H1 (cell line): Measurements from ENCODE around the gene RPS6KA5. TPM values are rescaled to one million over a fixed set of nuclear protein-coding genes. Genes with fewer than 3 reads are reported as not detected.

ENCODE experiments used
- CTCF ChIA-PET: fragments of 300-600 bp; sonication (Branson Sonifier 250); formaldehyde crosslinking; loops from one replicate; lab custom pipeline; 2021; ENCODE audit not compliant: partially characterized antibody; lab: Charles Lee
- POLR2A ChIA-PET: fragments of 300-600 bp; sonication (Branson Sonifier 250); formaldehyde crosslinking; loops from one replicate; lab custom pipeline; 2021; ENCODE audit warnings: inconsistent platforms; ENCODE audit not compliant: partially characterized antibody; lab: Charles Lee
- DNase-seq, 2 experiments: peaks; one replicate each; pipeline versions ENCODE4 v3.0.0 to v3.0.0-alpha.2; 2010 to 2022; ENCODE audit warnings: low spot score in 2 of 2, low read depth in 1 of 2, mixed read lengths in 1 of 2
- FAIRE-seq: peaks from 2 replicates; lab custom pipeline; 2011; peaks lifted over from hg19 to GRCh38; lab: Jason Lieb, UNC
- H2AFZ ChIP-seq: 2 replicates; pipeline ENCODE4 v1.8.1; 2012; ENCODE audit warnings: low read length, inconsistent platforms
- H2AK5ac ChIP-seq: 2 replicates; pipeline ENCODE4 v1.6.1; 2013; ENCODE audit warnings: low read depth, low read length
- H2BK120ac ChIP-seq: replicated peaks from 2 replicates; pipeline ENCODE3; 2013; ENCODE audit warnings: low read depth, low read length, inconsistent platforms
- H2BK12ac ChIP-seq: 2 replicates; pipeline ENCODE4 v1.6.1; 2013; ENCODE audit warnings: low read depth, low read length
- H2BK15ac ChIP-seq: 2 replicates; pipeline ENCODE4 v1.6.1; 2013; ENCODE audit warnings: low read length
- H2BK20ac ChIP-seq: 2 replicates; pipeline ENCODE4 v1.6.1; 2013; ENCODE audit warnings: low read length
- H2BK5ac ChIP-seq: 2 replicates; pipeline ENCODE4 v1.6.1; 2013; ENCODE audit warnings: low read depth, low read length
- H3K14ac ChIP-seq: 2 replicates; pipeline ENCODE4 v1.6.1; 2013; ENCODE audit warnings: inconsistent platforms; ENCODE audit not compliant: insufficient read length
- H3K18ac ChIP-seq: 2 replicates; pipeline ENCODE4 v1.6.1; 2013; ENCODE audit warnings: low read length; ENCODE audit errors: extremely low read depth
- H3K23ac ChIP-seq: 2 replicates; pipeline ENCODE4 v1.6.1; 2013; ENCODE audit warnings: inconsistent platforms; ENCODE audit not compliant: insufficient read length
- H3K23me2 ChIP-seq: 2 replicates; pipeline ENCODE4 v1.6.1; 2013; ENCODE audit warnings: low read depth, low read length
- H3K27ac ChIP-seq: 2 replicates; pipeline ENCODE4 v1.6.1; 2011; ENCODE audit warnings: low read depth, low read length, inconsistent platforms
- H3K27me3 ChIP-seq, 4 experiments: replicated peaks in 1 of 4; 1 replicate in 1 of 4; 2 replicates in 3 of 4; pipeline versions ENCODE4 v1.6.1 to v1.8.1; 2011 to 2013; ENCODE audit warnings: low read length in 3 of 4, mild to moderate bottlenecking in 3 of 4, inconsistent platforms in 2 of 4, mixed read lengths in 2 of 4, moderate library complexity in 1 of 4; ENCODE audit not compliant: control insufficient read depth in 3 of 4, insufficient read depth in 3 of 4; ENCODE audit errors: extremely low read depth in 1 of 4
- H3K36me3 ChIP-seq, 4 experiments: 2 replicates each; pipeline versions ENCODE4 v1.6.1 to v1.8.1; 2011 to 2013; ENCODE audit warnings: mild to moderate bottlenecking in 4 of 4, low read length in 3 of 4, moderate library complexity in 2 of 4, control low read depth in 1 of 4, inconsistent platforms in 1 of 4; ENCODE audit not compliant: insufficient read depth in 4 of 4, control insufficient read depth in 2 of 4
- H3K4ac ChIP-seq: replicated peaks from 2 replicates; pipeline ENCODE3; 2013; ENCODE audit warnings: low read length, low read depth, mixed read lengths, inconsistent platforms; ENCODE audit not compliant: insufficient read length
- H3K4me1 ChIP-seq, 4 experiments: replicated peaks in 1 of 4; 1 replicate in 1 of 4; 2 replicates in 3 of 4; pipeline versions ENCODE4 v1.6.1 to v1.8.1; 2011 to 2013; ENCODE audit warnings: low read length in 3 of 4, inconsistent platforms in 2 of 4, mixed read lengths in 1 of 4; ENCODE audit not compliant: insufficient read depth in 4 of 4, control insufficient read depth in 3 of 4
- H3K4me2 ChIP-seq, 2 experiments: 2 replicates each; pipeline versions ENCODE4 v1.6.1 to v1.8.1; 2011 to 2013; ENCODE audit warnings: low read depth in 2 of 2, low read length in 2 of 2, control low read depth in 1 of 2, inconsistent platforms in 1 of 2, mild to moderate bottlenecking in 1 of 2; ENCODE audit not compliant: insufficient read depth in 1 of 2
- H3K4me3 ChIP-seq, 4 experiments: fragments of 200-600, 300-600 bp in 1 of 4; sonication (generic), shearing (Covaris generic), sonication (Bioruptor Twin) in 1 of 4; 2 replicates each; pipeline versions ENCODE4 v1.5.1 to v1.8.1; 2011 to 2016; ENCODE audit warnings: low read length in 4 of 4, low read depth in 3 of 4, control low read depth in 2 of 4, inconsistent platforms in 2 of 4, mild to moderate bottlenecking in 2 of 4, mixed read lengths in 1 of 4, moderate library complexity in 1 of 4; ENCODE audit not compliant: insufficient read depth in 2 of 4; ENCODE audit errors: extremely low read depth in 1 of 4
- H3K56ac ChIP-seq: replicated peaks from 2 replicates; pipeline ENCODE3; 2013; ENCODE audit warnings: low read depth, mild to moderate bottlenecking, mixed read lengths, low read length, inconsistent platforms; ENCODE audit not compliant: insufficient read length
- H3K79me1 ChIP-seq: 2 replicates; pipeline ENCODE4 v1.6.1; 2013; ENCODE audit warnings: low read depth, low read length, control low read depth
- H3K79me2 ChIP-seq, 2 experiments: 2 replicates each; pipeline versions ENCODE4 v1.6.1 to v1.8.1; 2012 to 2013; ENCODE audit warnings: low read length in 2 of 2, mild to moderate bottlenecking in 2 of 2, inconsistent platforms in 1 of 2; ENCODE audit not compliant: insufficient read depth in 2 of 2, control insufficient read depth in 1 of 2
- H3K9ac ChIP-seq, 4 experiments: replicated peaks in 1 of 4; 1 replicate in 1 of 4; 2 replicates in 3 of 4; pipeline versions ENCODE4 v1.6.1 to v1.8.1; 2011 to 2013; ENCODE audit warnings: low read depth in 3 of 4, low read length in 3 of 4, control low read depth in 2 of 4, mild to moderate bottlenecking in 2 of 4, moderate library complexity in 2 of 4, inconsistent platforms in 1 of 4; ENCODE audit errors: extremely low read depth in 1 of 4
- H3K9me3 ChIP-seq, 2 experiments: 2 replicates each; pipeline versions ENCODE4 v1.6.1 to v1.8.1; 2012 to 2013; ENCODE audit warnings: mild to moderate bottlenecking in 2 of 2, moderate library complexity in 2 of 2, control low read depth in 1 of 2, inconsistent platforms in 1 of 2, low read depth in 1 of 2, low read length in 1 of 2, mixed read lengths in 1 of 2; ENCODE audit not compliant: insufficient read depth in 2 of 2
- H4K20me1 ChIP-seq, 2 experiments: replicated peaks in 1 of 2; 2 replicates each; pipeline versions ENCODE3 to v1.8.1; 2011 to 2013; ENCODE audit warnings: inconsistent platforms in 2 of 2, low read length in 2 of 2, mild to moderate bottlenecking in 1 of 2; ENCODE audit not compliant: insufficient read depth in 2 of 2, control insufficient read depth in 1 of 2
- H4K5ac ChIP-seq: 2 replicates; pipeline ENCODE4 v1.6.1; 2013; ENCODE audit warnings: low read length, low read depth, mixed read lengths, inconsistent platforms; ENCODE audit not compliant: insufficient read length
- H4K8ac ChIP-seq: 2 replicates; pipeline ENCODE4 v1.8.0; 2013; ENCODE audit warnings: mild to moderate bottlenecking, moderate library complexity, low read length, inconsistent platforms; ENCODE audit not compliant: insufficient read depth; ENCODE audit errors: extremely low read depth
- H4K91ac ChIP-seq: replicated peaks from 2 replicates; pipeline ENCODE3; 2013; ENCODE audit warnings: low read length, mixed read lengths, inconsistent platforms; ENCODE audit not compliant: insufficient read length
- CTBP2 ChIP-seq: IDR thresholded peaks from 2 replicates; pipeline ENCODE4 v1.7.0; 2011; ENCODE audit warnings: borderline replicate concordance, mild to moderate bottlenecking, moderate library complexity, mixed read lengths, low read length; ENCODE audit not compliant: insufficient read depth, insufficient read length
- EGR1 ChIP-seq: IDR thresholded peaks from 2 replicates; pipeline ENCODE4 v1.6.1; 2011; ENCODE audit warnings: low read depth, low read length, borderline replicate concordance
- EZH2 ChIP-seq: fragments of 200-600 bp; sonication (generic); IDR thresholded peaks from 2 replicates; pipeline ENCODE4 v1.7.1; 2012; ENCODE audit warnings: low read depth, mild to moderate bottlenecking, moderate library complexity, low read length, inconsistent platforms; ENCODE audit not compliant: severe bottlenecking
- SP1 ChIP-seq: IDR thresholded peaks from 2 replicates; pipeline ENCODE4 v1.6.1; 2011; ENCODE audit warnings: low read depth, low read length
- TBP ChIP-seq: IDR thresholded peaks from 2 replicates; pipeline ENCODE4 v1.6.1; 2011; ENCODE audit warnings: low read depth, low read length, improper control_type of control experiment
- YY1 ChIP-seq: IDR thresholded peaks from 2 replicates; pipeline ENCODE4 v1.6.1; 2011; ENCODE audit warnings: low read depth, mild to moderate bottlenecking, low read length
- whole genome bisulfite sequencing, 2 experiments: shearing (Covaris generic) in 1 of 2; methylation state at CpG; one replicate each; pipeline versions ENCODE4 v1.1.6 to v1.1.7; 2013 to 2015; ENCODE audit warnings: low lambda C conversion rate in 2 of 2, mixed read lengths in 2 of 2, inconsistent platforms in 1 of 2, low coverage in 1 of 2, missing lambda C conversion rate in 1 of 2; ENCODE audit not compliant: insufficient replicate concordance in 2 of 2, insufficient coverage in 1 of 2, insufficient read length in 1 of 2; ENCODE audit errors: extremely low coverage in 1 of 2, missing lambda C conversion rate in 1 of 2; 5-methylcytosine and 5-hydroxymethylcytosine counted together
- polyA plus RNA-seq, 7 experiments: library from polyadenylated mRNA; depleted of rRNA in 3 of 7; stranded (reverse) in 5 of 7; unstranded in 2 of 7; fragments of >200 nt in 5 of 7; fragments of 200-250 nt in 2 of 7; gene quantifications; 1 replicate in 5 of 7; 2 replicates in 1 of 7; 4 replicates in 1 of 7; pipeline versions ENCODE4 v1.2.1 to v1.2.3, GENCODE V29; 2011 to 2013; ENCODE audit warnings: missing spikeins in 2 of 7, mixed read lengths in 2 of 7
- total RNA-seq: library from RNA; stranded (reverse); fragmentation: NEBNext Ultra II Directional; extraction: Animal tissue kit (Norgen Biotek cat#: 25700); gene quantifications from 2 replicates; pipeline ENCODE4 v1.2.1, GENCODE V29; 2021

Gene RPS6KA5
- total and polyA plus RNA-seq, 2 of the 8 experiments (the other 6 are each of a cell fraction or from before 2014, with no cell fraction given) = 0.85 to 3.1 TPM

GRCh38 chr14:90813442-90813841 is 247.0 kb downstream of the RPS6KA5 start:
- Histone ChIP-seq H2AFZ (no peak overlapping the region), H3K4me2 (no peak overlapping the region), H3K27me3 (peaks cover 0 to 5% (median 5%) of the 10 kb centered on the region in 4 experiments; a peak in 4 of 7 replicates), H3K23ac (no peak overlapping the region), H4K20me1 (peaks cover 0 to 3% of the 10 kb centered on the region in 2 experiments), H4K91ac (no peak overlapping the region), H2BK5ac (no peak overlapping the region), H3K23me2 (peaks cover 8% of the 10 kb centered on the region; the same call in 1 of the 2 replicates), H3K79me2 (peaks cover 0 to 3% of the 10 kb centered on the region in 2 experiments; a peak in 1 of 4 replicates), H3K9ac (no peak overlapping the region), H3K14ac (no peak overlapping the region), H3K56ac (no peak overlapping the region), H2BK15ac (no peak overlapping the region), H3K79me1 (peaks cover 12% of the 10 kb centered on the region; the same call in 1 of the 2 replicates), H3K9me3 (no peaks in the 10 kb centered on the region), H3K4ac (no peak overlapping the region), H4K5ac (no peak overlapping the region), H3K36me3 (no peaks in the 10 kb centered on the region), H3K4me3 (no peak overlapping the region), H3K18ac (no peak overlapping the region), H2BK20ac (no peak overlapping the region), H3K27ac (no peak overlapping the region), H4K8ac (no peak overlapping the region), H2BK120ac (no peak overlapping the region), H3K4me1 (peaks cover 0 to 10% (median 5%) of the 10 kb centered on the region in 4 experiments; a peak in 6 of 7 replicates), H2BK12ac (no peak overlapping the region), H2AK5ac (no peak overlapping the region)
- WGBS, 2 experiments = 79% methylated on average over 5 of the region's 5 CpGs; no CpG with 5 or more reads in 1 of the 2 experiments
- TF ChIP-seq CTBP2 = no peak
- no peak for TF ChIP-seq YY1
- no peak for TF ChIP-seq TBP
- no peak for TF ChIP-seq SP1
- no peak for TF ChIP-seq EZH2
- TF ChIP-seq EGR1 = no peak
- DNase-seq = no peak
- POLR2A ChIA-PET = interaction anchor here (1.3 kb wide), 1 partner anchor 9 kb away, joined by 5 read pairs; no protein-coding TSS in a partner anchor
- CTCF ChIA-PET = interaction anchor here (1.6 kb wide), 1 partner anchor 28 kb away, joined by 4 read pairs; no protein-coding TSS in a partner anchor
- no peak for FAIRE-seq
